ENCODE measurements around the gene CR1.
"Not testable (repeated sequence)": the region's sequence is repeated elsewhere in the genome, so short reads cannot be mapped to it uniquely, and the experiment has no call there.

CR1 gene

DNA sequence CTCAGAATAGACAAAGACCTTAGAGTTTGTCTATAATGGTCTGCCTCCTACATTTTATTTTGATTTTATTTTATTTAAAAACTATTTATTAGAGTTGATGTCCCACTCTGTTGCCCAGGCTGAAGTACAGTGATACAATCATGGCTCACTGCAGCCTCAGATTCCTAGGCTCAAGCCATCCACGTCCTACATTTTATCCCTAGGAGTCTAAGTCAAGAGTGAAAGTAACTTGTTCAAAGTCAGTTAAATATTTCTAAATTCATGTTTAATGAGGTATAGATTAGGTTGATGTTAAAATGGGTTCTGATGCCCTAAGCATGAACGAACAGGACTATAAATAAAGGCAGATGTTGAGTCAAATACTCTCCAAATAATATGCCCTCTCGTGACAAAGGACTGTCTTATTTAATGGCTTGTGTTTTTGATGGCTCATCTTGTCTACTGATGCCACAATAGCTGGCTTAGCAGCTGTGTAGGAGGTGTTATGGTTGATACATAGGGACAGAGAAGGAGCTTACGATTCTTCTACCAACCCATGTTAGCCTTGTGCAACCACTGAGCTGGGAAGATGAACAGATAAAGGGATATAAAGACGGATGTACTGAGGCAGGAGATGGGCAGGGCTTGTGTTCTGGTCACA lies 83.0 kb downstream of the CR1 start:
- TF ChIP-seq Cebpa-rat (IDR thresholded peaks at IDR 0.05), result no peak
- Histone ChIP-seq H3K9me3 (replicated peaks in 1 of 11) (no peaks in the 10 kb centered on the region), H3K27ac (no peak overlapping the region), H3K4me2 (no peak overlapping the region), H3K4me1 (peaks cover 0 to 5% (median 0%) of the 10 kb centered on the region in 10 experiments; a peak in 1 of 20 replicates), H3K4me3 (no peak overlapping the region), H4K20me1 (no peaks in the 10 kb centered on the region), H3K27me3 (no peaks in the 10 kb centered on the region), H3K36me3 (no peaks in the 10 kb centered on the region; a peak in 1 of 22 replicates), H3K9ac (no peak overlapping the region)

DNA sequence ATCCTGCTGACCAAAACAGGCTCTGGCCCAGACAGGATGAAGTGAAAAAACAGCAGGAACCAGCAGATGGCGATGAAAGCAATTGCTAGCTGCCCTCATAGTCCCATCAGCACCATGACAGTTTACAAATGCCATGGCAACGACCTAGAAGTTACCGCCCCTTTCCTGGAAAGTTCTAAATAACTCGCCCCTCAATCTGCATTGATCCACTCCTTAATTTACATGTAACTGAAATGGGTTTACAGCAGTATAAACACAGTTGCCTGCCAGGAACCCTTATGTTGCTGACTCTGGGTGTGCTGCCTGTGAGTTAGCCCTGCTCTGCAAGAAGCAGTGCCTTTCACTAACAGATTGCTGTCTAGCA lies 83.5 kb downstream of the CR1 start:
- Histone ChIP-seq H3K4me2 (no peak overlapping the region), H3K9ac (no peak overlapping the region), H3K36me3 (no peaks in the 10 kb centered on the region; a peak in 1 of 22 replicates), H3K4me3 (no peak overlapping the region), H3K9me3 (replicated peaks in 1 of 11) (no peaks in the 10 kb centered on the region), H3K27ac (no peak overlapping the region), H3K4me1 (peaks cover 0 to 5% (median 0%) of the 10 kb centered on the region in 10 experiments; a peak in 1 of 20 replicates), H3K27me3 (no peaks in the 10 kb centered on the region), H4K20me1 (no peaks in the 10 kb centered on the region)
- TF ChIP-seq Cebpa-rat (IDR thresholded peaks at IDR 0.05), result no peak

DNA sequence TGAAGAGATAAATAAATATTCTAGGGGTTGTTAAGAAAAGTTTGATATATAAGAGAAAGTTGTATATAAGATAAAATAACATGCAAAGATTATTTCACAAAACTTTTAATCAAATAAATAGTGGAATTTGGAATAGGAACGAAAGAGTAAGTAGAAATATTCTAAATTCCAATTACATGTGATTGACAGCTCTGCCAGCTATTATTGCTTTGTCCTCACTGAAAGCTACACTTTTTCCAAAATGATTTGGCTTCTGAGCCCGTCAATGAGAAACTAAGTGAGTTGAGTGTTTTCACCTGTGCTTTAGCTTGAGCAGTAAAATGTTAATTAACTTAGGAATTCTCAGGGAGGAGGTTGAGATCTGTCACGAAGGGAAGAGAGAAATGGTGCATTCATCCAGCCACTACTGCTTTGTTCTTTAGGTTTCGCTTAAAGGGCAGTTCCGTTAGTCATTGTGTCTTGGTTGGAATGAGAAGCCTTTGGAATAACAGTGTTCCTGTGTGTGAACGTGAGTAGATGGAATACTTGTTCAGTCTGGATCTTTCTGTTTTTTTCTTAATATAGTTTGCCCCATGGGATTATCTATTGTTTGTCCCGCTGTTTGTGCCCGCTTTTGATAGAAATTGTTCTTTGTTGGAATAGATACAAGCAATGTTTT lies 85.7 kb downstream of the CR1 start:
- no peaks in the 10 kb centered on the region for H3K27me3 ChIP-seq
- H3K4me2 ChIP-seq, result no peak overlapping the region
- no peaks in the 10 kb centered on the region for H3K9me3 ChIP-seq (replicated peaks in 1 of 11)
- no peak overlapping the region for H3K9ac ChIP-seq
- TF ChIP-seq Cebpa-rat (IDR thresholded peaks at IDR 0.05), result no peak
- H3K4me3 ChIP-seq, result no peak overlapping the region
- no peaks in the 10 kb centered on the region; a peak in 1 of 22 replicates for H3K36me3 ChIP-seq
- H3K27ac ChIP-seq, result no peak overlapping the region
- H4K20me1 ChIP-seq, result no peaks in the 10 kb centered on the region
- peaks cover 0 to 5% (median 0%) of the 10 kb centered on the region in 10 experiments; a peak in 1 of 20 replicates for H3K4me1 ChIP-seq

DNA sequence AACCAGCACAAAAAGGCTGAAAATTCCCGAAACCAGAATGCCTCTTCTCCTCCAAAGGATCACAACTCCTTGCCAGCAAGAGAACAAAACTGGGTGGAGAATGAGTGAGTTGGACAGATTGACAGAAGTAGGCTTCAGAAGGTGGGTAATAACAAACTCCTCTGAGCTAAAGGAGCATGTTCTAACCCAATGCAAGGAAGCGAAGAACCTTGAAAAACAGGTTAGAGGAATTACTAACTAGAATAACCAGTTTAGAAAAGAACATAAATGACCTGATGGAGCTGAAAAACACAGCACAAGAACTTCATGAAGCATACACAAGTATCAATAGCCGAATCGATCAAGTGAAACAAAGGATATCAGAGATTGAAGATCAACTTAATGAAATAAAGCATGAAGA lies 93.5 kb downstream of the CR1 start:
- H3K9ac ChIP-seq; H3K4me1 ChIP-seq; H3K27ac ChIP-seq; H3K27me3 ChIP-seq; H4K20me1 ChIP-seq; H3K9me3 ChIP-seq (replicated peaks in 1 of 11); H3K4me3 ChIP-seq; H3K4me2 ChIP-seq: not testable (repeated sequence)
- H3K36me3 ChIP-seq, result peaks cover 0 to 14% (median 0%) of the 10 kb centered on the region in 11 experiments; a peak in 1 of 22 replicates

DNA sequence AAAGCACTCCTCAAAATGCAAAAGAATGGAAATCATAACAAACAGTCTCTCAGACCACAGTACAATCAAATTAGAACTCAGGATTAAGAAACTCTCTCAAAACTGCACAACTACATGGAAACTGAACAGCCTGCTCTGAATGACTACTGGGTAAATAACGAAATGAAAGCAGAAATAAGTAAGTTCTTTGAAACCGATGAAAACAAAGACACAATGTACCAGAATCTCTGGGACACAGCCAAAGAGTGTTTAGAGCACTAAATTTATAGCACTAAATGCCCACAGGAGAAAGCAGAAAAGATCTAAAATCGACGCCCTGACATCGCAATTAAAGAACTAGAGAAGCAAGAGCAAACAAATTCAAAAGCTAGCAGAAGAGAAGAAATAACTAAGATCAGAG lies 95.2 kb downstream of the CR1 start:
- not testable (repeated sequence) for H3K27me3 ChIP-seq; H3K4me1 ChIP-seq; H4K20me1 ChIP-seq; H3K4me3 ChIP-seq; H3K4me2 ChIP-seq; H3K9ac ChIP-seq; H3K9me3 ChIP-seq (replicated peaks in 1 of 11); H3K27ac ChIP-seq
- H3K36me3 ChIP-seq, result peaks cover 0 to 14% (median 0%) of the 10 kb centered on the region in 11 experiments; a peak in 1 of 22 replicates

DNA sequence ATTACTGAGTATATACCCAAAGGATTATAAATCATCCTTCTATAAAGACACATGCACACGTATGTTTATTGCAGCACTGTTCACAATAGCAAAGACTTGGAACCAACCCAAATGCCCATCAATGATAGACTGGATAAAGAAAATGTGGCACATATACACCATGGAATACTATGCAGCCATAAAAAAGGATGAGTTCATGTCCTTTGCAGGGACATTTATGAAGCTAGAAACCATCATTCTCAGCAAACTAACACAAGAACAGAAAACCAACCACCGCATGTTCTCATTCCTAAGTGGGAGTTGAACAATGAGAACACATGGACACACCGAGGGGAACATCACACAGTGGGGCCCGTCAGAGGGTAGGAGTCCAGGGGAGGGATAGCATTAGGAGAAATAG lies 98.1 kb downstream of the CR1 start:
- not testable (repeated sequence) for H4K20me1 ChIP-seq; H3K4me1 ChIP-seq; H3K27me3 ChIP-seq; H3K4me2 ChIP-seq; H3K9me3 ChIP-seq (replicated peaks in 1 of 11); H3K9ac ChIP-seq; H3K27ac ChIP-seq; H3K36me3 ChIP-seq; H3K4me3 ChIP-seq

DNA sequence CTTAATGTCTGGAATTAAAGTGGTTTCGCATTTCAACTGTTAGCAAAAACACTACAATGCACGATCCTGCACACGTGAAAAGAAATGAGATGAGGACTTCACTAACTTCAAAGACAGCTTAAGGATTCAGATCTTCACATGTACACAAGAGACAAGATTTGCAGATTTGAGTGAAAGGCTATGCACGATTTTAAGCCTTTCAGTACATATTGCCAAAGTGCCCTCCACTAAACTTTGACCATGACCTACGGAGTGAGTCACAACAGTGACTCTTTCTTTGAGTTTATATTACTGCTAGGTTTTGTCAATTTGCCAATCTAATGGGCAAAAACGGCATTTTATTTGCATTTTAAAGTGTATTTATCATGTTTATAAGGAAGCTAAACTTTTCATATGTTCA lies 107.8 kb downstream of the CR1 start:
- Histone ChIP-seq H3K9me3 (replicated peaks in 1 of 11) (0 out of 22 replicates have a peak, but pooled peaks cover 0 to 2% (median 0%) of the 10 kb centered on the region in 11 experiments), H3K4me1 (no peaks in the 10 kb centered on the region), H3K27me3 (no peaks in the 10 kb centered on the region), H3K27ac (no peak overlapping the region), H3K4me3 (no peak overlapping the region), H4K20me1 (no peaks in the 10 kb centered on the region), H3K4me2 (no peak overlapping the region), H3K36me3 (no peaks in the 10 kb centered on the region), H3K9ac (no peak overlapping the region)
- no peak for TF ChIP-seq Cebpa-rat (IDR thresholded peaks at IDR 0.05)

DNA sequence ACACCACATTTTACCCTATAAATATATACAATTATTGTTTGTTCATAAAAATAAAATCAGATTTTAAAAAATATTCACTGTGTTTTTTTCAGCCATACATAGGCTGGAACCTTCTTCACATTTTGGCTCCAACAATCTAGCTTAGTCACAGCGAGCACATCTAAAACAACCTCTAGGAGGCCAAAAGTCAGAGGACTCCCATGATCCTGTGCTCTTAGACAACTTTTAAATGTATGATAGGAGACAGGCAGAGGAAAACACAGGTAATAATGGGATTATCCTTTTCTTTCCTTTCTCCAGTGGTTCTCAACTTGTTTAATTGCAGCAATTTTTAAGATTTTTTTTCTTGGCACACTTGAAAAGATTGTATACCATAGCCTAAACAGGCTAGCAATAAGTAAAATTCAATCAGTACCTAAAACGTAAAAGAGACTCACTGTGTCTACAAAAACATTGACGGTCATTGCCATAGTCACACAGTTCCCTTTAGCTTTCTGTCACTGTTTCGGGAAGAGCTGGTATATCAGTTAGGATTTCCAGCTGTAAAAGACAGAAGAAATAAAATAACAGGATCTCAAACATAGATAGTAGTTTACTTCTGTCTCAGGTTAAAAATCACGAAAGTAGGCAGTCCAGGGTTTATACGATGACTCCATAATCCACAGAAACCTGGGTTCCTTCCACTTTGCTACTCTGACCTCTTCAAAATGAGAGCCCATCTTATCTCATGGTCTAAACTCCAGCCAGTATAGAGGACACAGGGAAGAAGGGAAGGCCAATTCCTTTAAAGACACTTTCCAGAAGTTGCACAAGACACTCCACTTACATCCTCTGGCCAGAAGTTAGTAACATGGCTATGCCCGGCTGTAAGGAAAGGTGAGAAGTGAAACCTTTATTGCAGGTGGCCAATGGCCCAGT lies 109.7 kb downstream of the CR1 start:
- H3K4me3 ChIP-seq, result no peak overlapping the region
- H3K4me2 ChIP-seq, result no peak overlapping the region
- no peaks in the 10 kb centered on the region for H3K9me3 ChIP-seq (replicated peaks in 1 of 11)
- H3K27me3 ChIP-seq, result no peaks in the 10 kb centered on the region
- no peak overlapping the region for H3K9ac ChIP-seq
- no peaks in the 10 kb centered on the region for H3K4me1 ChIP-seq
- H3K36me3 ChIP-seq, result no peaks in the 10 kb centered on the region
- no peak for TF ChIP-seq Cebpa-rat (IDR thresholded peaks at IDR 0.05)
- H3K27ac ChIP-seq, result no peak overlapping the region
- no peaks in the 10 kb centered on the region for H4K20me1 ChIP-seq

DNA sequence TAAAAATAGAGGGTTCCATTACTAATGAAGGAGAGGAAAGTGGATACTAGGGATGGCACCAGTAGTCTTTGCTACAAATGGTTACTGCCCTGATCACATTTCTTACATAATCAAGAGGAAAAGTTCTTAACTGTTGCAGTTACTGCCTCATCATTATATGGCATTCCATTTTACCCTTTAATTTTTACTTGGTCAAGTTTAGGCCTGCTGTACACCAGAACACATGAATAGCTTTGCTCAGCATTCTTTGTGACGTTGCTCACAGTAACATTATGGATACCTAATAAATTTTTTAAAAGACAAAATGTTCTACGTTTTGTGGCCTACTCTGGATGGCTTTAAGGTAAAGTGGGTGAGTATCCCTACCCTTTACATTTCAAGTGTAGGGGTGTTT lies 110.4 kb downstream of the CR1 start:
- Histone ChIP-seq H3K27ac (no peak overlapping the region), H3K9ac (no peak overlapping the region), H4K20me1 (no peaks in the 10 kb centered on the region), H3K4me3 (no peak overlapping the region), H3K9me3 (replicated peaks in 1 of 11) (no peaks in the 10 kb centered on the region), H3K27me3 (no peaks in the 10 kb centered on the region), H3K36me3 (no peaks in the 10 kb centered on the region), H3K4me1 (no peaks in the 10 kb centered on the region), H3K4me2 (no peak overlapping the region)
- no peak for TF ChIP-seq Cebpa-rat (IDR thresholded peaks at IDR 0.05)
